Panc1 (cell line): ENCODE measurements around the gene SCFD1.

ENCODE experiments used
- POLR2AphosphoS5 ChIP-seq: IDR thresholded peaks from 2 replicates; pipeline ENCODE4 v1.6.1; 2012; ENCODE audit warnings: mild to moderate bottlenecking, low read depth, low read length, moderate library complexity
- REST ChIP-seq, 2 experiments: IDR thresholded peaks; 2 replicates each; pipeline ENCODE4 v1.6.1; 2011 to 2012; ENCODE audit warnings: low read depth in 2 of 2, control low read depth in 1 of 2, low read length in 1 of 2, mild to moderate bottlenecking in 1 of 2, moderate library complexity in 1 of 2; ENCODE audit not compliant: insufficient read depth in 1 of 2
- SIN3A ChIP-seq: IDR thresholded peaks from 2 replicates; pipeline ENCODE4 v1.6.1; 2012; ENCODE audit warnings: low read depth, mild to moderate bottlenecking, low read length, moderate library complexity, borderline replicate concordance; ENCODE audit not compliant: insufficient read depth
- TCF7L2 ChIP-seq: IDR thresholded peaks from 2 replicates; pipeline ENCODE4 v1.6.1; 2011; ENCODE audit warnings: mild to moderate bottlenecking, low read depth, low read length, inconsistent platforms
- TF ChIP-seq, protein P1 (sequence below): fragments of 450-650 bp; IDR thresholded peaks from 2 replicates; pipeline ENCODE4 v1.5.1; 2017; ENCODE audit warnings: mild to moderate bottlenecking

DNA sequence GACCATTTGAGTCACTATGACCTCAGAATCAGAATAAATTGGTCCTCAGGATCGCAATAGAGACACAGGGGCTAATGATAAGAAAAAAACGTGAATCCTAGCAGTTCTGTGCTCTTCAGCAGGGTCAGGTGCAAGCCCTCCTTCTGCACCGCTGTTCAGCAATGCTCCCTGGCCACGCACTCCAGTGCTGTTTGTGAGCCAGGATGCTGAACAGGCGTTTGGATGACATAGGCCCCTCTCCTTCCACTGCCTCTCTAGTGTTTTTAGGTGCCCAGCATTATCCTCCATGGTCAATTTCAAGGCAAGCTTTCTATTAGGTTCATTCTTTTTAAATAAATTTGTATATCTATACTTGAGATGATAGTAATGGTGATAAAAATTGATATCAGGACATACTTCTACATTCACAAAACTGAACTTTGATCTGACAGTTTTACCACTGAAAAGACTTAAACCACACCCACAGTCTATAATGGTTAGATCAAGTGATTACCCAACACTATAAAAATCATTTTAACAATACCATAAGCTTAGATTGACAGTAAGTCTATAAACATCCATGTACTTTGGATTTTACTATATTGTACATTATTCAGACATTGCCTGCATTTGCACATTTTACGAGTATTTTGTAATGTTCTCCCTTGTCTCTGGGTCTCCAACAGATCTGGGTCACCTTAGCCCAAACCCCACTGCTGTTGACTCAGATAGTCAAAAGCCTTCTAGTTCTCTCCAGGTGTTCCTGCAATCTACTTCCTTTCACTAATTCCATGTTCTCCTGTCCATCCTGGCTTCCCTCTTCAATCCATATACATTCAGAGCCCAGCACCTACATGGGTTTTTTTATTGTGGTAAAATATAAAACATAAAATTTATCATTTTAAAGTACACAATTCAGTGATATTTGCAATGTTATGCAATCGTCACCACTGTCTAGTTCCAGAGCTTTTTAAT, 137.3 kb downstream of the SCFD1 start:
- TF ChIP-seq, protein P1, sequence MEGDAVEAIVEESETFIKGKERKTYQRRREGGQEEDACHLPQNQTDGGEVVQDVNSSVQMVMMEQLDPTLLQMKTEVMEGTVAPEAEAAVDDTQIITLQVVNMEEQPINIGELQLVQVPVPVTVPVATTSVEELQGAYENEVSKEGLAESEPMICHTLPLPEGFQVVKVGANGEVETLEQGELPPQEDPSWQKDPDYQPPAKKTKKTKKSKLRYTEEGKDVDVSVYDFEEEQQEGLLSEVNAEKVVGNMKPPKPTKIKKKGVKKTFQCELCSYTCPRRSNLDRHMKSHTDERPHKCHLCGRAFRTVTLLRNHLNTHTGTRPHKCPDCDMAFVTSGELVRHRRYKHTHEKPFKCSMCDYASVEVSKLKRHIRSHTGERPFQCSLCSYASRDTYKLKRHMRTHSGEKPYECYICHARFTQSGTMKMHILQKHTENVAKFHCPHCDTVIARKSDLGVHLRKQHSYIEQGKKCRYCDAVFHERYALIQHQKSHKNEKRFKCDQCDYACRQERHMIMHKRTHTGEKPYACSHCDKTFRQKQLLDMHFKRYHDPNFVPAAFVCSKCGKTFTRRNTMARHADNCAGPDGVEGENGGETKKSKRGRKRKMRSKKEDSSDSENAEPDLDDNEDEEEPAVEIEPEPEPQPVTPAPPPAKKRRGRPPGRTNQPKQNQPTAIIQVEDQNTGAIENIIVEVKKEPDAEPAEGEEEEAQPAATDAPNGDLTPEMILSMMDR = no peak
- TF ChIP-seq POLR2AphosphoS5 (no peak), REST (IDR thresholded peaks at IDR 0.05; ENCODE audit: insufficient read depth in 1 of 2, low read depth in 2 of 2, low read length in 1 of 2) (no peak), TCF7L2 (no peak), SIN3A (no peak)
